Stomach (tissue), 4 donors: ENCODE measurements around the gene CLECL1.

Source experiments
- EP300 ChIP-seq: sonication (generic); formaldehyde crosslinking; IDR thresholded peaks from one replicate; pipeline ENCODE4 v1.6.1; 2017; ENCODE audit warnings: antibody characterized with exemption
- POLR2A ChIP-seq, 4 donors: fragments of 450-650 bp; IDR thresholded peaks; one replicate each; pipeline ENCODE4 v1.6.1; 2016; ENCODE audit warnings: antibody characterized with exemption in 4 of 4, control low read depth in 2 of 4, mild to moderate bottlenecking in 1 of 4, moderate library complexity in 1 of 4
- POLR2AphosphoS5 ChIP-seq, 3 donors: sonication (generic); formaldehyde crosslinking; IDR thresholded peaks; one replicate each; pipeline ENCODE4 v1.6.1; 2016; ENCODE audit warnings: antibody characterized with exemption in 3 of 3
- TF ChIP-seq, protein P1 (sequence below), 7 experiments: fragments of 450-650 bp in 4 of 7; fragments of 200-600 bp in 3 of 7; sonication (generic) in 3 of 7; IDR thresholded peaks; one replicate each; pipeline ENCODE4 v1.5.1; 2016 to 2019; ENCODE audit warnings: antibody characterized with exemption in 7 of 7, control low read depth in 2 of 7, mild to moderate bottlenecking in 1 of 7

DNA sequence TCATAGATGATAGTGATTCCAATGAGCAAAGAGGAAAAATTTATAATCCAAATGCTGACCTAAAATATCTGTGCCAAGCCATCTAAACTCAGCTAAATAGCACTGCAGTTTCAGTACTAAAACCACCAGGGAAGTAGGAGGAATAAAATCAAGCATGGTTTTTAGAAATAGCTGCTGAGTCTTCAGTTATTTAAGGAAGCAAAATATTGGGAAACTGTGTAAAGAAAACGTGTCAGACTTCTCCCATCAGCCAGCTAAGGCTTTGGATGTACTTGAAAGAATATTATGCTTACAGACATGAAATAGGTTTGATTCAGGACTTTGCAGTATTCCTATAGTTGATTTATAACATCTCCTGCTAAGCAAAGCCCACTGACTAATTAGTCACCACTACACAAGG is 38.7 kb downstream of the CLECL1 start:
- TF ChIP-seq EP300 (no peak), POLR2A (IDR thresholded peaks at IDR 0.05) (no peak), POLR2AphosphoS5 (IDR thresholded peaks at IDR 0.05) (no peak)
- TF ChIP-seq, protein P1, sequence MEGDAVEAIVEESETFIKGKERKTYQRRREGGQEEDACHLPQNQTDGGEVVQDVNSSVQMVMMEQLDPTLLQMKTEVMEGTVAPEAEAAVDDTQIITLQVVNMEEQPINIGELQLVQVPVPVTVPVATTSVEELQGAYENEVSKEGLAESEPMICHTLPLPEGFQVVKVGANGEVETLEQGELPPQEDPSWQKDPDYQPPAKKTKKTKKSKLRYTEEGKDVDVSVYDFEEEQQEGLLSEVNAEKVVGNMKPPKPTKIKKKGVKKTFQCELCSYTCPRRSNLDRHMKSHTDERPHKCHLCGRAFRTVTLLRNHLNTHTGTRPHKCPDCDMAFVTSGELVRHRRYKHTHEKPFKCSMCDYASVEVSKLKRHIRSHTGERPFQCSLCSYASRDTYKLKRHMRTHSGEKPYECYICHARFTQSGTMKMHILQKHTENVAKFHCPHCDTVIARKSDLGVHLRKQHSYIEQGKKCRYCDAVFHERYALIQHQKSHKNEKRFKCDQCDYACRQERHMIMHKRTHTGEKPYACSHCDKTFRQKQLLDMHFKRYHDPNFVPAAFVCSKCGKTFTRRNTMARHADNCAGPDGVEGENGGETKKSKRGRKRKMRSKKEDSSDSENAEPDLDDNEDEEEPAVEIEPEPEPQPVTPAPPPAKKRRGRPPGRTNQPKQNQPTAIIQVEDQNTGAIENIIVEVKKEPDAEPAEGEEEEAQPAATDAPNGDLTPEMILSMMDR (IDR thresholded peaks at IDR 0.05), result no peak
